ENCODE data around the gene OSBPL6. TPM values are rescaled to one million over a fixed set of nuclear protein-coding genes. Genes with fewer than 3 reads are reported as not detected.

OSBPL6 gene
- total RNA-seq, 1 experiment from 2014 or later: 2.1 TPM

DNA sequence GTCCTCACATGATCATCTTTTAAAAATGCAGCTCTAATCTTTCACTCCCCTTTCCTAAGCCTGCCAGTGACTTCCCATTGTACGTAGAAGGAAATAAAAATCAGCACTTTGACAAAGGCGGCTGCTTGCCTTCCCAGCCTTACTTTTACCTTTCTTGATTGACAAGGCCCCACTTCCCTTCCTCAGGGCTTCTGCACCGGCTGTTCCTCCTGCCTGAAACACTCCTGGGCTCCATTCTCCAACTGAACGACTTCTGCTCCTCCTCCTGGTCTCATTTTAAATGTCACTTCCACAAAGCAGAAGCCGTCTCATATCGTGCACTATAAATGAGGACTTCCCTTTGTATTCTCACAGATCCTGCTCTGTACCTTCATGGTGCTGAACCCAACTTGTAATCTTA is 56.1 kb downstream of the OSBPL6 start:
- TF ChIP-seq TCF7L2 (IDR thresholded peaks at IDR 0.05; ENCODE audit: low read depth, low read length): no peak
- TF ChIP-seq, protein P1, sequence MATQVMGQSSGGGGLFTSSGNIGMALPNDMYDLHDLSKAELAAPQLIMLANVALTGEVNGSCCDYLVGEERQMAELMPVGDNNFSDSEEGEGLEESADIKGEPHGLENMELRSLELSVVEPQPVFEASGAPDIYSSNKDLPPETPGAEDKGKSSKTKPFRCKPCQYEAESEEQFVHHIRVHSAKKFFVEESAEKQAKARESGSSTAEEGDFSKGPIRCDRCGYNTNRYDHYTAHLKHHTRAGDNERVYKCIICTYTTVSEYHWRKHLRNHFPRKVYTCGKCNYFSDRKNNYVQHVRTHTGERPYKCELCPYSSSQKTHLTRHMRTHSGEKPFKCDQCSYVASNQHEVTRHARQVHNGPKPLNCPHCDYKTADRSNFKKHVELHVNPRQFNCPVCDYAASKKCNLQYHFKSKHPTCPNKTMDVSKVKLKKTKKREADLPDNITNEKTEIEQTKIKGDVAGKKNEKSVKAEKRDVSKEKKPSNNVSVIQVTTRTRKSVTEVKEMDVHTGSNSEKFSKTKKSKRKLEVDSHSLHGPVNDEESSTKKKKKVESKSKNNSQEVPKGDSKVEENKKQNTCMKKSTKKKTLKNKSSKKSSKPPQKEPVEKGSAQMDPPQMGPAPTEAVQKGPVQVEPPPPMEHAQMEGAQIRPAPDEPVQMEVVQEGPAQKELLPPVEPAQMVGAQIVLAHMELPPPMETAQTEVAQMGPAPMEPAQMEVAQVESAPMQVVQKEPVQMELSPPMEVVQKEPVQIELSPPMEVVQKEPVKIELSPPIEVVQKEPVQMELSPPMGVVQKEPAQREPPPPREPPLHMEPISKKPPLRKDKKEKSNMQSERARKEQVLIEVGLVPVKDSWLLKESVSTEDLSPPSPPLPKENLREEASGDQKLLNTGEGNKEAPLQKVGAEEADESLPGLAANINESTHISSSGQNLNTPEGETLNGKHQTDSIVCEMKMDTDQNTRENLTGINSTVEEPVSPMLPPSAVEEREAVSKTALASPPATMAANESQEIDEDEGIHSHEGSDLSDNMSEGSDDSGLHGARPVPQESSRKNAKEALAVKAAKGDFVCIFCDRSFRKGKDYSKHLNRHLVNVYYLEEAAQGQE (IDR thresholded peaks at IDR 0.05; ENCODE audit: insufficient read depth in 1 of 2, low read depth in 2 of 2, low read length in 1 of 2): no peak
- no peak for TF ChIP-seq POLR2AphosphoS5 (IDR thresholded peaks at IDR 0.05; ENCODE audit: low read depth, low read length)
- no peak for TF ChIP-seq CTCF (IDR thresholded peaks at IDR 0.05)
- TF ChIP-seq SIN3A (IDR thresholded peaks at IDR 0.05; ENCODE audit: borderline replicate concordance, insufficient read depth, low read depth, low read length): no peak
- POLR2A ChIA-PET: no interaction called here
- no peaks in the 10 kb centered on the region for H3K36me3 ChIP-seq (ENCODE audit: control insufficient read depth, insufficient read depth, low read length)
- CTCF ChIA-PET: no interaction called here
- in situ Hi-C loops (cut with HindIII; ENCODE audit: low pct_unique_long_range_greater_than_20kb, low sequenced_read_pairs): no loop called here
- ATAC-seq (no peak), DNase-seq (ENCODE audit: low read depth, low spot score) (no peak)
- BruUV-seq (replicated peaks): no TSS peak
- no peaks in the 10 kb centered on the region for H3K9me3 ChIP-seq (ENCODE audit: control insufficient read depth, insufficient read depth, low read depth, low read length)
- no peak overlapping the region for H3K4me3 ChIP-seq (ENCODE audit: low read depth in 2 of 2, low read length in 2 of 2)
- no peak overlapping the region for H3K27ac ChIP-seq (ENCODE audit: low read length)
- H3K27me3 ChIP-seq (ENCODE audit: control insufficient read depth, insufficient read depth, low read length): no peaks in the 10 kb centered on the region
- intact Hi-C loops (cut with micrococcal nuclease; ENCODE audit: unreplicated experiment): no loop called here
- no peaks in the 10 kb centered on the region for H3K4me1 ChIP-seq (ENCODE audit: control insufficient read depth, insufficient read depth, low read length)

GRCh38 chr2:178251151-178251955 is 57.0 kb downstream of the OSBPL6 start:
- POLR2A ChIA-PET: no interaction called here

More at GRCh38 chr2:178251151-178251955, 57.0 kb downstream of the OSBPL6 start:
- in situ Hi-C loops (cut with HindIII; ENCODE audit: low pct_unique_long_range_greater_than_20kb, low sequenced_read_pairs) (no loop called here), intact Hi-C loops (cut with micrococcal nuclease; ENCODE audit: unreplicated experiment) (no loop called here)
- Histone ChIP-seq H3K36me3 (ENCODE audit: control insufficient read depth, insufficient read depth, low read length) (no peaks in the 10 kb centered on the region), H3K27ac (ENCODE audit: low read length) (no peak overlapping the region), H3K4me1 (ENCODE audit: control insufficient read depth, insufficient read depth, low read length) (no peaks in the 10 kb centered on the region), H3K27me3 (ENCODE audit: control insufficient read depth, insufficient read depth, low read length) (no peaks in the 10 kb centered on the region), H3K9me3 (ENCODE audit: control insufficient read depth, insufficient read depth, low read depth, low read length) (no peaks in the 10 kb centered on the region), H3K4me3 (ENCODE audit: low read depth in 2 of 2, low read length in 2 of 2) (no peak overlapping the region)
- DNase-seq (ENCODE audit: low read depth, low spot score) (no peak), ATAC-seq (no peak)
- no TSS peak for BruUV-seq (replicated peaks)
- CTCF ChIA-PET: no interaction called here
- TF ChIP-seq TCF7L2 (IDR thresholded peaks at IDR 0.05; ENCODE audit: low read depth, low read length) (no peak), SIN3A (IDR thresholded peaks at IDR 0.05; ENCODE audit: borderline replicate concordance, insufficient read depth, low read depth, low read length) (no peak), CTCF (IDR thresholded peaks at IDR 0.05) (no peak), POLR2AphosphoS5 (IDR thresholded peaks at IDR 0.05; ENCODE audit: low read depth, low read length) (no peak)
- TF ChIP-seq, protein P1 (IDR thresholded peaks at IDR 0.05; ENCODE audit: insufficient read depth in 1 of 2, low read depth in 2 of 2, low read length in 1 of 2): no peak

Data from Panc1 (cell line).